Measurements from ENCODE around the gene SERGEF. TPM values are rescaled to one million over a fixed set of nuclear protein-coding genes. Genes with fewer than 3 reads are reported as not detected.

Gene SERGEF
- total and polyA plus RNA-seq, 2 of the 13 experiments (the other 11 are each of a cell fraction or from before 2014, with no cell fraction given) = 54.5 to 114 TPM

DNA sequence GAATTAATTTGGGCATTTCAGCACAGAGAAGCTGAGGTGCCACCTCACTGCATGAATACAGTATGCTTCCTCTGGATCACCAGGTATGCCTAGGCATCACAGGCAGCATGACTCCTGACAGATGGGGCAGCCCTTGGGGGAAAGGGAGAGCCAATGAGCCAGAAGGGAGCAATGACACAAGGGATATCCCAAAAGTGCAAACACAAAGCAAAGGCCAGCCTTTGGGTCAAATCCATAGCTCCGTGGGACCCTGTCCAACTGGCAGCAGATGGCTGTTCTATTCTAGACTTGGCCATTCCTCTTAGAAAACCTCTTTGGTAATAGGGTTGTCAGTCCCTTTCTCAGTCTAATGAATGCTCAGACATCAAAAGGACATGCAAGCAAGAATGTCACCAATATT is 73.3 kb downstream of the SERGEF start (continued):
- TF ChIP-seq RERE (CRISPR knock-in tag; IDR thresholded peaks at IDR 0.05; ENCODE audit: low read depth) (no peak), REXO4 (CRISPR knock-in tag; IDR thresholded peaks at IDR 0.05; ENCODE audit: borderline replicate concordance) (no peak), ZUFSP (CRISPR knock-in tag; IDR thresholded peaks at IDR 0.05; ENCODE audit: borderline replicate concordance) (no peak), ARID3A (IDR thresholded peaks at IDR 0.05; ENCODE audit: low read depth, low read length) (no peak), NCOA1 (CRISPR knock-in tag; IDR thresholded peaks at IDR 0.05) (no peak)
- TF ChIP-seq, protein P1, sequence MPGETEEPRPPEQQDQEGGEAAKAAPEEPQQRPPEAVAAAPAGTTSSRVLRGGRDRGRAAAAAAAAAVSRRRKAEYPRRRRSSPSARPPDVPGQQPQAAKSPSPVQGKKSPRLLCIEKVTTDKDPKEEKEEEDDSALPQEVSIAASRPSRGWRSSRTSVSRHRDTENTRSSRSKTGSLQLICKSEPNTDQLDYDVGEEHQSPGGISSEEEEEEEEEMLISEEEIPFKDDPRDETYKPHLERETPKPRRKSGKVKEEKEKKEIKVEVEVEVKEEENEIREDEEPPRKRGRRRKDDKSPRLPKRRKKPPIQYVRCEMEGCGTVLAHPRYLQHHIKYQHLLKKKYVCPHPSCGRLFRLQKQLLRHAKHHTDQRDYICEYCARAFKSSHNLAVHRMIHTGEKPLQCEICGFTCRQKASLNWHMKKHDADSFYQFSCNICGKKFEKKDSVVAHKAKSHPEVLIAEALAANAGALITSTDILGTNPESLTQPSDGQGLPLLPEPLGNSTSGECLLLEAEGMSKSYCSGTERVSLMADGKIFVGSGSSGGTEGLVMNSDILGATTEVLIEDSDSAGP (CRISPR knock-in tag; IDR thresholded peaks at IDR 0.05; ENCODE audit: borderline replicate concordance) = no peak
- TF ChIP-seq, protein P2, sequence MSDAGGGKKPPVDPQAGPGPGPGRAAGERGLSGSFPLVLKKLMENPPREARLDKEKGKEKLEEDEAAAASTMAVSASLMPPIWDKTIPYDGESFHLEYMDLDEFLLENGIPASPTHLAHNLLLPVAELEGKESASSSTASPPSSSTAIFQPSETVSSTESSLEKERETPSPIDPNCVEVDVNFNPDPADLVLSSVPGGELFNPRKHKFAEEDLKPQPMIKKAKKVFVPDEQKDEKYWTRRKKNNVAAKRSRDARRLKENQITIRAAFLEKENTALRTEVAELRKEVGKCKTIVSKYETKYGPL (CRISPR knock-in tag; IDR thresholded peaks at IDR 0.05) = no peak
